Choroid plexus epithelial cell (primary cell): ENCODE measurements around the gene COL4A1.

Source experiments
- DNase-seq: peaks from one replicate; pipeline ENCODE4 v3.0.0-alpha.2; 2010; ENCODE audit warnings: low read depth
- H3K4me3 ChIP-seq: 2 replicates; pipeline ENCODE4 v1.5.1; 2011; ENCODE audit warnings: low read depth, mild to moderate bottlenecking, control low read depth, low read length, moderate library complexity
- TF ChIP-seq, protein P1 (sequence below): conservative IDR thresholded peaks from 2 replicates; pipeline ENCODE4 v1.5.1; 2011; ENCODE audit warnings: low read depth, mild to moderate bottlenecking, control low read depth, inconsistent platforms, low read length, moderate library complexity

COL4A1 gene

DNA sequence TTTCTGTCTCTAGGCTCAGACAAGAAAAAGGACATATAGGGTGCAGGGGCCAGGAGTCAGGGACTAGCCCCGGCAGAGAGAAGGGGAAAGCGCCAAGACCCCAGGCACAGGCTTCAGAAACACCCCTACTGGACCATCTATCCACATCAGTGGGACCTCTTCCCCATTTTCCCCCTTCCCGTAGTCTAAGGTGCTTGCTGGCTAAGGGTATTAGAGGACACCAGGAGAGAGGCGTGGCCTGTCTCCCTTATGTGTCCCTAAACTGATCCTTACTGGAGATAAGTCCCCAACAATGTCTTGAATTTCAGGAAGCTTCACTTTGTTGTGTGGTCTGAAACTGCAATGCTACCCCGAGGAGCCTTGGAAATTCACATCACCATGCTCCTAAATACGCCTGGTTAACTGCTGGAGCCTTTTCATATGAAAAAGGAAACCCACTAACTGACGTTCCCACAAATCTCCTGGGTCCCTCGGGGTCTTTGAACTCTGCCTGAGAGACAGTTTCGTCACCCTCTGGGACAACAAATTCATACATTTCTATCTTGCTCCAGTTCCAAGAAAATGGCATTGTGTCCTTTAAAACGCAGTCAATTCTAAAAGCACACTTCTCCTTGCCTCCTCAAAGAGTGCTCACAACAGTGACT is 197.7 kb downstream of the COL4A1 start:
- TF ChIP-seq, protein P1, sequence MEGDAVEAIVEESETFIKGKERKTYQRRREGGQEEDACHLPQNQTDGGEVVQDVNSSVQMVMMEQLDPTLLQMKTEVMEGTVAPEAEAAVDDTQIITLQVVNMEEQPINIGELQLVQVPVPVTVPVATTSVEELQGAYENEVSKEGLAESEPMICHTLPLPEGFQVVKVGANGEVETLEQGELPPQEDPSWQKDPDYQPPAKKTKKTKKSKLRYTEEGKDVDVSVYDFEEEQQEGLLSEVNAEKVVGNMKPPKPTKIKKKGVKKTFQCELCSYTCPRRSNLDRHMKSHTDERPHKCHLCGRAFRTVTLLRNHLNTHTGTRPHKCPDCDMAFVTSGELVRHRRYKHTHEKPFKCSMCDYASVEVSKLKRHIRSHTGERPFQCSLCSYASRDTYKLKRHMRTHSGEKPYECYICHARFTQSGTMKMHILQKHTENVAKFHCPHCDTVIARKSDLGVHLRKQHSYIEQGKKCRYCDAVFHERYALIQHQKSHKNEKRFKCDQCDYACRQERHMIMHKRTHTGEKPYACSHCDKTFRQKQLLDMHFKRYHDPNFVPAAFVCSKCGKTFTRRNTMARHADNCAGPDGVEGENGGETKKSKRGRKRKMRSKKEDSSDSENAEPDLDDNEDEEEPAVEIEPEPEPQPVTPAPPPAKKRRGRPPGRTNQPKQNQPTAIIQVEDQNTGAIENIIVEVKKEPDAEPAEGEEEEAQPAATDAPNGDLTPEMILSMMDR: no peak
- no peak overlapping the region for H3K4me3 ChIP-seq
- DNase-seq: no peak

DNA sequence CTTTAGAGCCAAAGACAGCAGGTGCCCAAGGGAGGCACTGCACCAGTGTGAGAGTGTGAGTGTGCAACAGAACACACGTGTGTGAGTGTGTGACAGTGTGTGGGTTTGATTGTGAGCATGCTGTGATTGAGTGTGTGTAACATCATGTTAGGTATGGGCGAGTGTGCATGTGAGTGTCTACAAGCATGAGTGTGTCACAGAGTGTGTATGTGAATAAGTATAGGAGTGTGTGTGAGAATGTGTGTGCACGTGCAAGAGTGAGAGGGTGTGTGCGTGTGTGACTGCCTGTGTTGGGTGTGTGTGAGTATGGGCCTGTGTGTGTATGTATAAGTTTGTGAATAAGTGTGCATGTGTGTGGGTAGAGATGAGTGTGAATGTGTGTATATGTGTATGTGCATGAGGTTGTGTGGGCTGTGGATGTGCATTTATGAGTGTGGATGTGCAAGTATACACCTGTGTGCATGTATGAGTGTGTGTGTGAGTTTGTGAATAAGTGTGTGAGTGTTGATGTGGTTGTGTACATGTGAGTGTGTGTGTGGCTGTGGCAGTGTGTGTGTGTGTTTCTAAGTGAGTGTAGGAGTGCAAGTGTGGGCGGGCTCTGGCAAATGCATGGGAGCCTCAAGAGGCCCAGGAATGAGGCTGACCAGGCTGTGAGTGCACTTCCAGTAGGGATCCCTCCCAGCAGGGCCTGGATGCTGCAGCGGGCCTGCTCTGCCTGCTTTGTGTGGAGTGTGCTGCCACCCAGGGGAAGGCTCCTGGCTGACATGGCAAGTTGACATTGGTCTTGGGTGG is 198.4 kb downstream of the COL4A1 start:
- H3K4me3 ChIP-seq: no peak overlapping the region
- DNase-seq: peak; percentile 95
- TF ChIP-seq, protein P1: peak; percentile 92

DNA sequence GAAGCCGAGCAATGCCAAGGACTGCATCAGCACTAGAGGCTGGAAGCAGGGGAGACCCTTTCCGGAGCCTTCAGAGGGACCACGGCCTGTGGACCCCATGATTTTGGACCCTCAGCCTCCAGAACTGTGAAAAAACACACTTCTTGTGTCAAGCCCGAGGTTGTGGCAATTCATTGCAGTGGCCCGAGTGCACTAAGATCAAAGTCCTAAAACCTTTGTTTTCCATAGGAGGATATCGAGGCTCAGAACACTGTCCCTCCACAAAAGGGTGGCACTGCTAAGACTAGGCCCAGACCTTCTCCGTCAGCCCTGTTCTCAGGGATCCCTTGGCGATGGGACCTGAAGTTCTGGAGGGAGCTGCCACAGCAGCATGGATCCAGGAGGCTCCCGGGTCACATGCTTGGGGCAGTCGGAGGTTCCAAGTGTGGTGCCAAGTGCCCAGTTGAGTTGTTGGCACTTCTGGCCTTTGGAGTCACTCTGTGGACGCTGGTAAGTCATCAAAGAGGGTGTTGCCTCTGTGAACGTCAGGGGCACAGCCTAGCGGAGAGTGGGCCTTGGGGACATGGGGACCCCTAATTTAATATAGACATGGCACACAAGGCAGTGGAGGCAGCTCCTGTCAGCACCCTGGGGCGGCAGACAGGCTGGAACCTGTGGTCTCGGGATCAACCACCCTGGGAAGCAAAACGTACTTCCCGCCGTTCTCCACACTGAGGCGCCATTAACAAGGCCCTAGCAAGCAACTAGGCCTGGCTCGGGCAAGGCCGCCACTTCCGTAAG is 199.2 kb downstream of the COL4A1 start:
- peak; percentile 35 for DNase-seq
- TF ChIP-seq, protein P1: peak; percentile 40
- no peak overlapping the region for H3K4me3 ChIP-seq

DNA sequence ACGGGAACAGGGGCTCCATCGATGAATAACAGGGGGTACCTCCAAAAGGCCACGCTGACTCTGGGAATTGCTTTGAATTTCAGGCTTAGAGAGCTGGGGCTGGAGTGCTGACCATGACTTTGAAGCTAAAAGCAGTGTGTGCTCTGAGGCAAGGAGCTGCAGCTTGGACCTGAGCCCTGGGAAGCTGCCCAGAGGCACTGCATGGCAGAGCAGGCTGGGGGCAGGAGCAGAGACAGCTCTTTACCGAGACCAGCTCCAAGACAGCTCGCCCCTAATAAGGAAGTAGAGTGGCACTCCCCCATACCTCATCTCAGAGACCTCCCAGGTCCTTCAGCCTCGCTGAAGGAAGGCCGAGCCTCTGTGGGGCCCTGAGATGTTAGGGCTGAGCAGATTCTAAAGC is 200.2 kb downstream of the COL4A1 start:
- TF ChIP-seq, protein P1: no peak
- DNase-seq: no peak
- H3K4me3 ChIP-seq: no peak overlapping the region

DNA sequence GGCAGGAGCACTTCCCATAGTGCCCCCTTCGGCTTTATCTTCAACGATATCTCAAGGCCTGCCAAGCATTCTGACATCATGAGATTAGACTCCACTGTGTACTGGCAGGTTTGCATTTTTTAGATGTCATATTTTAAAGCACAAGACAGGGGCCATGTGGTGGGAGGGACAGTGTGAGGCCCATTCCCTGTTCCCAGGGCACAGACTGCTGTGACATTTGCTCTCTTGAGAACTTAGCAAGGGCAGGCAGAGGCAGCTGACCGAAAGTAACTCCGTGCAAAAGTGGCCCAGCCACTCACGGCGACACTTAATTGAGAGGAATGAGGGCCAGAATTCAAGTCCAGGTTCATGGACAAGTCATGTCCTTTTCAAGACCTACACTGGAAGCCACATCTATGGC is 201.8 kb downstream of the COL4A1 start:
- DNase-seq: no peak
- no peak overlapping the region for H3K4me3 ChIP-seq
- TF ChIP-seq, protein P1: no peak

DNA sequence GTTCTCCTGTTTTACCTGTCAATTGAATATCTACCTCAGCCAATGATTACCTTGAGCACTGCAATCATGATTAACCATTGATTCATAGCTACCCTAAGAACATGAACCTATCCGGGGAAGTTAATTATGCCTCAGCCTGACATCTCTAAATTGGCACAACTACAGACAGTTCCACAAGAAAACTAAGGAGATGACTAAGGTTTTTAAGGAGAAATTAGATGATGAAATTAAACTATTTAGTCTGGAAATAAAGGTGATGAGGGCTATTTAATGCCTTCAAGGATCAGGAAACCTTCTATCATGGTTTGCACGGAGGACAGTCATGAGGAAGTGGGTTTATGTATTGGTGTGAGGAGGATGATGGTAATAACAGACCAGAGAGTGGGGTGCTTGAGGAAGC is 203.4 kb downstream of the COL4A1 start:
- H3K4me3 ChIP-seq: no peak overlapping the region
- TF ChIP-seq, protein P1: no peak
- DNase-seq: no peak
